HepG2 (cell line): ENCODE data around the gene C20orf204. TPM values are rescaled to one million over a fixed set of nuclear protein-coding genes. Genes with fewer than 3 reads are reported as not detected.

Experiments used
- AKAP8 ChIP-seq: sonication (generic); formaldehyde crosslinking; IDR thresholded peaks from 2 replicates; pipeline ENCODE4 v1.5.1; 2020; ENCODE audit warnings: mild to moderate bottlenecking, missing genetic modification reagents
- ATF7-NPFF ChIP-seq: sonication (generic); formaldehyde crosslinking; IDR thresholded peaks from 2 replicates; pipeline ENCODE4 v1.8.1; 2023; ENCODE audit warnings: mild to moderate bottlenecking, low read depth, missing genetic modification reagents, moderate library complexity
- HES4 ChIP-seq: sonication (generic); formaldehyde crosslinking; IDR thresholded peaks from 2 replicates; pipeline ENCODE4 v1.9.0; 2021; ENCODE audit warnings: mild to moderate bottlenecking, missing genetic modification reagents, borderline replicate concordance
- HOXA7 ChIP-seq: sonication (generic); formaldehyde crosslinking; IDR thresholded peaks from 2 replicates; pipeline ENCODE4 v1.8.1; 2022; ENCODE audit warnings: mild to moderate bottlenecking, missing genetic modification reagents, moderate library complexity
- JDP2 ChIP-seq: sonication (generic); formaldehyde crosslinking; IDR thresholded peaks from 2 replicates; pipeline ENCODE4 v1.8.1; 2022; ENCODE audit warnings: missing genetic modification reagents, borderline replicate concordance
- ONECUT2 ChIP-seq: sonication (generic); formaldehyde crosslinking; IDR thresholded peaks from 2 replicates; pipeline ENCODE4 v1.4.0; 2020; ENCODE audit warnings: missing genetic modification reagents
- PCBP2 ChIP-seq: fragments of 200-400 bp; formaldehyde crosslinking; optimal IDR thresholded peaks from 2 replicates; pipeline ENCODE3; 2018; ENCODE audit warnings: low read length, low read depth; ENCODE audit not compliant: poor library complexity, severe bottlenecking
- REXO4 ChIP-seq: sonication (generic); formaldehyde crosslinking; IDR thresholded peaks from 2 replicates; pipeline ENCODE4 v1.8.0; 2022; ENCODE audit warnings: missing genetic modification reagents, mild to moderate bottlenecking, borderline replicate concordance
- SYNCRIP ChIP-seq: fragments of 200-400 bp; formaldehyde crosslinking; IDR thresholded peaks from 2 replicates; pipeline ENCODE4 v1.6.1; 2018; ENCODE audit warnings: mild to moderate bottlenecking, low read depth, low read length; ENCODE audit not compliant: insufficient read depth
- TMF1 ChIP-seq: sonication (generic); formaldehyde crosslinking; IDR thresholded peaks from 2 replicates; pipeline ENCODE4 v1.8.1; 2022; ENCODE audit warnings: low read depth, missing genetic modification reagents
- ZBTB38 ChIP-seq: sonication (generic); formaldehyde crosslinking; IDR thresholded peaks from 2 replicates; pipeline ENCODE4 v1.5.1; 2020; ENCODE audit warnings: mild to moderate bottlenecking, missing genetic modification reagents
- ZHX1 ChIP-seq: sonication (generic); formaldehyde crosslinking; IDR thresholded peaks from 2 replicates; pipeline ENCODE4 v1.8.1; 2022; ENCODE audit warnings: low read depth, mild to moderate bottlenecking, missing genetic modification reagents
- ZHX2 ChIP-seq, 2 experiments: sonication (generic) in 1 of 2; formaldehyde crosslinking in 1 of 2; IDR thresholded peaks; 2 replicates each; pipeline versions ENCODE4 v1.6.1 to v1.9.0; 2014 to 2022; ENCODE audit warnings: antibody characterized with exemption in 1 of 2, borderline replicate concordance in 1 of 2, inconsistent platforms in 1 of 2, low read depth in 1 of 2, missing genetic modification reagents in 1 of 2
- ZNF143 ChIP-seq: sonication (generic); formaldehyde crosslinking; IDR thresholded peaks from 2 replicates; pipeline ENCODE4 v1.4.0; 2020; ENCODE audit warnings: missing genetic modification reagents
- ZNF317 ChIP-seq: sonication (generic); formaldehyde crosslinking; IDR thresholded peaks from 2 replicates; pipeline ENCODE4 v1.5.0; 2020; ENCODE audit warnings: mild to moderate bottlenecking, missing genetic modification reagents
- ZNF44 ChIP-seq: sonication (generic); formaldehyde crosslinking; IDR thresholded peaks from 2 replicates; pipeline ENCODE4 v1.5.1; 2020; ENCODE audit warnings: mild to moderate bottlenecking, missing genetic modification reagents
- ZNF567 ChIP-seq: sonication (generic); formaldehyde crosslinking; IDR thresholded peaks from 2 replicates; pipeline ENCODE4 v1.8.1; 2023; ENCODE audit warnings: mild to moderate bottlenecking, missing genetic modification reagents, borderline replicate concordance
- ZNF672 ChIP-seq: sonication (generic); formaldehyde crosslinking; IDR thresholded peaks from 2 replicates; pipeline ENCODE4 v1.8.1; 2022; ENCODE audit warnings: missing genetic modification reagents
- ZNF776 ChIP-seq: sonication (generic); formaldehyde crosslinking; IDR thresholded peaks from 2 replicates; pipeline ENCODE4 v1.4.0; 2020; ENCODE audit warnings: mild to moderate bottlenecking, missing genetic modification reagents
- polyA plus RNA-seq, 8 experiments: library from polyadenylated mRNA; depleted of rRNA in 3 of 8; stranded (reverse) in 7 of 8; unstranded in 1 of 8; fragments of >200 nt; fragmentation: Illumina TruSeq in 4 of 8; extraction: Trizol in 4 of 8; gene quantifications; 2 replicates each; pipeline versions ENCODE4 v1.2.1 to v1.2.3, GENCODE V29; 2011 to 2016; ENCODE audit warnings: low read depth in 4 of 8, missing spikeins in 1 of 8, mixed read lengths in 1 of 8; ENCODE audit not compliant: insufficient read depth in 1 of 8
- total RNA-seq, 5 experiments: library from RNA; depleted of rRNA; stranded (reverse); fragments of >200 nt; fragmentation: Illumina TruSeq; extraction: Trizol; gene quantifications; 2 replicates each; pipeline ENCODE4 v1.2.3, GENCODE V29; 2016; ENCODE audit warnings: low read depth in 1 of 5

C20orf204 gene
- total and polyA plus RNA-seq, 2 of the 13 experiments (the other 11 are each of a cell fraction or from before 2014, with no cell fraction given) = 22.1 to 80.0 TPM

- peak; percentile 62 for TF ChIP-seq ZHX1 (CRISPR knock-in tag)
- peak; percentile 55; the same call in 1 of the 2 replicates for TF ChIP-seq ATF7-NPFF (CRISPR knock-in tag)
- TF ChIP-seq HOXA7 (CRISPR knock-in tag) = no peak
- TF ChIP-seq ZBTB38 (CRISPR knock-in tag) = peak; percentile 63
- TF ChIP-seq PCBP2 = no peak
- no peak for TF ChIP-seq SYNCRIP
- peak; percentile 74; the same call in 1 of the 2 replicates for TF ChIP-seq REXO4 (CRISPR knock-in tag)
- TF ChIP-seq ZHX2 (IDR thresholded peaks at IDR 0.05; ENCODE audit: low read depth) = peak; percentile 84
- no peak; the same call in 1 of the 2 replicates for TF ChIP-seq ZHX2 (CRISPR knock-in tag; IDR thresholded peaks at IDR 0.05; ENCODE audit: borderline replicate concordance)
- TF ChIP-seq ZNF672 (CRISPR knock-in tag) = peak; percentile 63; the same call in 1 of the 2 replicates
- peak; percentile 92 for TF ChIP-seq ZNF776
- TF ChIP-seq ZNF567 (CRISPR knock-in tag) = peak; percentile 97; the same call in 1 of the 2 replicates
- peak; percentile 92 for TF ChIP-seq ZNF317 (CRISPR knock-in tag)
- TF ChIP-seq ZNF44 (CRISPR knock-in tag) = peak; percentile 98
- peak; percentile 99 for TF ChIP-seq AKAP8 (CRISPR knock-in tag)
- peak; percentile 93 for TF ChIP-seq ZNF143 (CRISPR knock-in tag)
- TF ChIP-seq JDP2 (CRISPR knock-in tag) = peak; percentile 78
- TF ChIP-seq HES4 (CRISPR knock-in tag) = peak; percentile 30; the same call in 1 of the 2 replicates
- TF ChIP-seq TMF1 (CRISPR knock-in tag) = peak; percentile 36
- no peak for TF ChIP-seq ONECUT2
Observed at GRCh38 chr20:64062596-64063388, 26.8 kb downstream of the C20orf204 start, which contains the start of gene TCEA2 (continued).
